Peyer's patch (tissue), 4 donors: ENCODE measurements around the gene FBXW7.

Experiments used
- CTCF ChIP-seq, 6 experiments: fragments of 450-650 bp in 4 of 6; fragments of 200-600 bp in 2 of 6; sonication (generic) in 1 of 6; IDR thresholded peaks; one replicate each; pipeline ENCODE4 v1.5.1; 2017 to 2019; ENCODE audit warnings: antibody characterized with exemption in 6 of 6, mild to moderate bottlenecking in 3 of 6, moderate library complexity in 1 of 6
- POLR2A ChIP-seq, 2 donors: fragments of 450-650 bp; IDR thresholded peaks; one replicate each; pipeline ENCODE4 v1.5.1; 2017; ENCODE audit warnings: antibody characterized with exemption in 2 of 2, mild to moderate bottlenecking in 2 of 2, moderate library complexity in 2 of 2

- no peak for TF ChIP-seq CTCF (IDR thresholded peaks at IDR 0.05)
- no peak for TF ChIP-seq POLR2A (IDR thresholded peaks at IDR 0.05)
Measured at GRCh38 chr4:152346979-152347378, 188.9 kb downstream of the FBXW7 start.
